ENCODE data around the gene UBTF. TPM values are rescaled to one million over a fixed set of nuclear protein-coding genes. Genes with fewer than 3 reads are reported as not detected.

UBTF gene
- total RNA-seq, 8 experiments from 2014 or later, result 34.4 to 94.0 (median 55.9) TPM

GRCh38 chr17:44155488-44155887 lies 64.0 kb downstream of the UBTF start:
- 100% methylated on average over 1 to 2 of the region's 2 CpGs; no CpG with 5 or more reads in 5 of the 10 experiments for WGBS, 10 experiments
- in situ Hi-C loops (cut with MboI; ENCODE audit: low pct_unique_long_range_greater_than_20kb in 2 of 9, low sequenced_read_pairs in 9 of 9, unreplicated experiment in 9 of 9), result no loop called here
- no peak for ATAC-seq (replicated peaks in 6 of 8)
- Histone ChIP-seq H3K27ac (no peak overlapping the region), H3K4me1 (replicated peaks in 1 of 2) (no peaks in the 10 kb centered on the region), H3K4me3 (no peak overlapping the region)

Other genes with a start within 250 kb of the UBTF start
- 1 to 10 TPM in 6 of 8 experiments, under 1 TPM in 2; 0.31 to 3.4 (median 1.4) TPM for gene NAGS, start 215.1 kb downstream of the UBTF start, total RNA-seq
- gene TMEM101, start 204.7 kb downstream of the UBTF start, total RNA-seq, result 10 to 100 TPM; 24.5 to 49.3 (median 34.4) TPM
- 10 to 100 TPM; 31.4 to 74.8 (median 47.5) TPM for gene LSM12, start 153.0 kb downstream of the UBTF start, total RNA-seq
- gene G6PC3, start 148.9 kb downstream of the UBTF start, total RNA-seq, result 100 to 1,000 TPM in 1 of 8 experiments, 10 to 100 TPM in 7; 43.6 to 194 (median 63.4) TPM
- gene HDAC5, start 96.0 kb downstream of the UBTF start, total RNA-seq, result 10 to 100 TPM; 15.9 to 60.5 (median 41.7) TPM
- 1 to 10 TPM in 4 of 8 experiments, under 1 TPM in 4; 0.61 to 5.1 (median 1.1) TPM for gene HROB, start 77.7 kb downstream of the UBTF start, total RNA-seq
- gene ASB16, start 49.0 kb downstream of the UBTF start, total RNA-seq, result 1 to 10 TPM in 6 of 8 experiments, under 1 TPM in 2; 0.60 to 3.4 (median 1.5) TPM
- 10 to 100 TPM; 24.0 to 41.8 (median 31.8) TPM for gene TMUB2, start 32.7 kb downstream of the UBTF start, total RNA-seq
- 10 to 100 TPM; 32.3 to 59.2 (median 50.3) TPM for gene ATXN7L3, start 19.8 kb downstream of the UBTF start, total RNA-seq
- gene SLC4A1, start 48.5 kb upstream of the UBTF start, total RNA-seq, result under 1 TPM in 7 of 8 experiments, not detected in 1; 0.05 to 0.62 (median 0.10) TPM
- 10 to 100 TPM in 5 of 8 experiments, 1 to 10 TPM in 3; 1.8 to 84.1 (median 49.1) TPM for gene RUNDC3A, start 88.9 kb upstream of the UBTF start, total RNA-seq
- gene SLC25A39, start 105.1 kb upstream of the UBTF start, total RNA-seq, result 100 to 1,000 TPM in 2 of 8 experiments, 10 to 100 TPM in 6; 28.7 to 148 (median 56.1) TPM
- gene GRN, start 125.6 kb upstream of the UBTF start, total RNA-seq, result 100 to 1,000 TPM in 4 of 8 experiments, 10 to 100 TPM in 4; 19.0 to 448 (median 77.5) TPM
- gene FAM171A2, start 144.2 kb upstream of the UBTF start, total RNA-seq, result 10 to 100 TPM in 5 of 8 experiments, 1 to 10 TPM in 2, under 1 TPM in 1; 0.81 to 30.1 (median 22.7) TPM
- 1 to 10 TPM in 6 of 8 experiments, under 1 TPM in 2; 0.38 to 3.4 (median 1.5) TPM for gene ITGA2B, start 170.0 kb upstream of the UBTF start, total RNA-seq